ENCODE results near the gene TF.

Gene TF

DNA sequence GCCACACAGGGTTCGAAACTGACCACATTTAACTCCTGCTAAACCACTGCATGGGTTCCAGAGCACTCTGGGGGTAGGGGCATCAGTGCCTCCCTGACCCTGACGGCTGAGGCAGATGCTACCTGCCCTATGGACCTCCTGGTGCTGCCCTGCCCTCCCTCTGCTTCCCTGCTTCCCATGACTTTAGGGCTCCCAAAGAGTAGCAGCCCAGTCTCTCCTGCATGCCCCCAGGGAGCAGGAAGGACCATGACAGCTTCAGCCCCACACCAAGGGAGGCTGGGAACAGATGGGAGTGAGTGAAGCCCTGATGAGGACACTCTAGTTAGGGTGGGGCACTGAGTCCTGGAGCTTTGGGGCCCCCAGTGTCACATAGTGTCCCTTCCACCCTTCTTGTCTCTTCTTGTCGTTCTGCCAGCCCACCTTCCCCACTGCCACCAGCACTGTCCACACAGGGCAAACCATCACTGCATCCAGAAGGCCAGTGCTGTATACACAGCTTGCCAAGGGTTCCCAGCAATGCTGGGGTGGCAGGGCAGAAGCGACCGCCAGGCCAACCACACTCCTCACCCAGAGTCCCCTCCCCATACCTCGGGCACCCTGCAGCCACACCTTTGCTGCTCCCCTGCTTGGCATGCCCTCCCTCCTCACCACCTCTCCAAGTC is 90.4 kb downstream of the TF start:
- TF ChIP-seq ZNF274 (IDR thresholded peaks at IDR 0.05; ENCODE audit: low read depth, low read length), result no peak
- H3K4me3 ChIP-seq (ENCODE audit: low read length), result no peak overlapping the region

DNA sequence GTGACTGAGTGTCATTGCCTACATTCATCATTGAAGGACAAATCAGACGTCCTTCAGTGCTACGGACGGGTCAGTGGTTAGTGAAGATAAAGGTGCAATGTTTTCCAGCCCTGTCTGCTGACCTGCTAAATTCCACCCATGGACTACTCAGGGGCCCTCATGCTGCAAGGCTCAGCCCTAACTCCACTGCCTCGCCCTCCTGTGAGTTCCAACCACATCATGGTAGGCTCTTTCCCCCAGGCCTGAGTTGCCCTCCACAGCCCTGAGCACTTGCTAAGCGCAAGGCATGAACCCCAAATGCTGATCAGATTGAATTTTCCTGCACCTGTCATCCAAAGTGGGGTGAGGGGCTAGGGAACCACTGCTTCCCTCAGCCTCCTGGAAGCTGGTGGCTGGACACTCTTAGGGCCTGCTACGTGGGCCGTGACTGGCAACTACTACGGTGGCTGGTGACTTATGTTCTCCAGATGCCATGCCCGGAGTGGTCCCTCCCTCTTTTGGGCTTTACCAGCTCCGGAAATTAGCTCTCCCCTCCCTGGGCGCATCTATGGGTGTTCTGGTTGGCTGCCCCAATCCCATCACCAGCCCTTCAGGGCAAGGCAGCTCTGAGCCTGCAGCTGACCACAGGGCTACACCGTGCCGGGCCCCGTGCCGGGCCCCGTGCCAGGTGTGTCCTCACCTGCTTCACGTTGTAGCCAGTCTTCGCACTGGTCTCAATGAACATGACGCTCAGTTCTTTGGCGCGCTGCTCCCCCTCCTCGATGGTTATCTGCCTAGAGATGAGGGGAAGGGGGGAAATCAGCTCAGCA is 91.5 kb downstream of the TF start:
- TF ChIP-seq ZNF274 (IDR thresholded peaks at IDR 0.05; ENCODE audit: low read depth, low read length), result no peak
- no peak overlapping the region for H3K4me3 ChIP-seq (ENCODE audit: low read length)

DNA sequence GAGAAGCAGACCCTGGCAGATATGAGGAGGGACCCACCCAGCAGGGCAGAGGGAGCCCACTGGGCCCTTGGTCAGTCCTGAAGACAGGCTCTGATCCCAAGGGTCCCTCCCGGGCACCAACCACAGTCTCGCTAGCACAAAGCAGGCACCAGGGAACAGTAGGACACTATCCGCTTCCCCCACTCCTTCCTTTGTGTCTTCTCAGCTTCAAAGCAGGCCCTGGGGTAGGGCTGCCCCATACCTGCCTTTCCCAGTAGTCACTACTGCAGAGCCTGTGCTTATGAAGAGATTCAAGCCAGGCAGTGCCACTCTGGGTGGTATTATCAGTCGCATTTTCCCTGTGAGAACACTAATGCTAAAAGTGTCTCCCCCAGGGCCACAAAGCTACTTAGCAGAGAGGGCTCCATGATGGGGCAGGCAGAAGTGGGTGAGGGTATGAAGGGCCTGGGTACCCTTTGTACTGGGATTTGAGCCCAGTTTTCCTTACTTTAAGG is 92.2 kb downstream of the TF start:
- H3K4me3 ChIP-seq (ENCODE audit: low read length), result no peak overlapping the region
- TF ChIP-seq ZNF274 (IDR thresholded peaks at IDR 0.05; ENCODE audit: low read depth, low read length), result no peak

DNA sequence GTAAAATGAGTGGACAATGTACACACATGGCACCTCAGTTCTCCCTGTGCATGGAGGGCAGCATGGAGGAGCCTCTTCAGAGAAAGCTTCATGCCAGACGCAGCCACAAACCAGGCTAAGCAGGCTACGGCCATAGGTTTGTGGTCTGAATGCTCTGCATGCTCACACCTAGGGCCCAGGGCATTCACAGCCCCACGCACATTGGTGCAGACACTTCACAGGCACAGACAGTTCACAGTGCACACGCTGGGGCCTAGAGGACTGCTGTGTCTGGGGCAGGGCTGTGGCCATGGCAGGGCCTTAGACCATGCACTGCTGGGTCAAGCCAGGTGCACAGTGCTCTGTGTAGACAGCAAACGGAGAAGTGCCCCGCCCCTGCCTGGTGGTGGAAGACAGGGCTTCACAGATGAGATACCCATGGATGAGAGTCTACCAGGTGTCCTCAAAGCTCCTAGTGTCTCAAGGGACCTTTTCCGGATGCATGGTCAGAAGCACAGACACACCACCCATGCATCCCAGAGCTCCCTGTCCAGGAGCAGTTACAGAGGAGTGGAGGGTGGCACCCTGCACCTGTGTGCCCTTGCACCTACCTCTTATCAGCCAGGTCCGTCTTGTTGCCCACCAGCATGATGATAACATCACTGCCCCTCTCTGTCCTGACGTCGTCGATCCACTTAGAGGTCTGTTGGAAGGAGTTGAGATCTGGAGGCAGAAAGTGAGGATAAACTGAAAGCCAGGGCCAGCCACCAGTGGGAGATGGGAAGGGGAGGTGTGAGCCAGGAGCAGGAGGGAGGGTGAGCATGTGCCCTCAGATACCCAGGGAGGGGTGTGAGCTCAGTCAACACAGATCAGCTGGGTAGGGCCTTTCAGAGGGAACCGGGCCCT is 93.0 kb downstream of the TF start:
- TF ChIP-seq ZNF274 (IDR thresholded peaks at IDR 0.05; ENCODE audit: low read depth, low read length), result no peak
- no peak overlapping the region for H3K4me3 ChIP-seq (ENCODE audit: low read length)

DNA sequence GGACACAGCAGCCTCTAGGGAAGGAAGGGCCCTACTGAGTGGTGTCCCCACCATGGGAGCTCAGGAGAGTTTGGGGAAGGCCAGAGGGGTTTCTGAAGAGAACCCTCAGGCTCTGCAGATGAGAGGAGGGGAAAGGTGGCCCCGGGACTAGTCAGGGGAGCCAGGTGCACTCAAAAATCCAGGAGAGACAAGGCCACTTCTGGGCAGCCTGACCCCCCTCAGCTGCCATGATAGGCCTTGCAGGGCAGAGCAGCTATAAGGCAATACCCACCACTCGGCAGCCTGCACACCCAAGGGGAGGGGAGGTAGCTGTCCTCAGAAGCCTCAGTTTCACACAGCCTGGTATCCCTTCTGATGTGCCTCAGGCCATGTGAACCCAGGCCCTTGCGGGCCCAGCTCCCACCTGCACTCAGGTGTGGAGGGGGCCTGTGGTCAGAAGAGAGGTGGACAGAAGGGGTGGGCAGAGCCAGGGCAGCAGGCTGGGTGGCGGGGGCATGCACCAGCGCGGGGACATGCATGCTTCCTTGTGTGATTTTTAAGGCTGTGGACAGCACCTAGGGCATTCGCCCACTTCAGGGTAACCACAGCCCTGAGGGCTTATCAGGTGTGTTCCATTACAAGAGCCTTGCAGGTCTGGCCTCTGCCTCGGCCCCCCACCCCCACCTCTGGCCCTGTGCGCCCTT is 94.0 kb downstream of the TF start:
- no peak for TF ChIP-seq ZNF274 (IDR thresholded peaks at IDR 0.05; ENCODE audit: low read depth, low read length)

DNA sequence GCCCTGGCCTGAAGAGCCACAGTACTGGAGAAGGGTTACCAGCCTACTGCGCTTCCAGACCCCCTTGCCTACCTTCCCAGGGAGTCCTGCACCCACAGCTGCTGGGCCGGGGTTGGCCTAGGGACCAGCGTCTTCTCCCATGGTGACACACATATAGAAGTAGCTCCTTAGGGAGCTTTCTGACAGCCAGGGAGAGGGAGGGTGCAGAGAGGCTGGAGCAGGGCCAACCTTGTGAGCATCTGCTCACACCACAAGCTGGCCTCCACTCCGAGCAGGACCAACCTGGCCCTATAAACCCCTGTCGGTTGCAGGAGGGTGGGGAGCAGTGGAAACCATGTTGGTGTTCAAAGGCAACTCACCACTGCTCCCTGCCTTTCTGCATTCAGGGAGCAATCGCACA is 94.6 kb downstream of the TF start:
- H3K4me3 ChIP-seq (ENCODE audit: low read length), result no peak overlapping the region
- TF ChIP-seq ZNF274 (IDR thresholded peaks at IDR 0.05; ENCODE audit: low read depth, low read length), result no peak

More for the DNA sequence above, 94.0 kb downstream of the TF start:
- no peak overlapping the region for H3K4me3 ChIP-seq (ENCODE audit: low read length)

DNA sequence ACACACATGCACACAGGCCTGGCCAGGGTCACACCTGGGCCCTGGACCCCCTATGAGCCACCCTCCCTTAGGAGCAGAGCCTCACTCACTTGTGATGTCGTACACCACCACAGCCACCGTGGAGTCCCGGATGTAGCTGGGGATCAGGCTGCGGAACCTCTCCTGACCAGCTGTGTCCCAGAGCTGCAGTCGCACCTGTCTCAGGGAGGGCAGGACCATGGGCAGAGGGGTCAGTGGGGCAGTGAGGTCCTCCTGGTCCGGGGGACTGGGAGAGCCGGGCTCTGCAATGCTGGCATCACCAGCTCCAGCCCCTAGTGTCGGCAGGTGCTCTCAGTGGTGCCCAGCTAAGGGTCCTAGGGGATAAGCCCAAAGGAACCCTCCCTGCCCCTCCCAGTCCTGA is 95.0 kb downstream of the TF start:
- no peak for TF ChIP-seq ZNF274 (IDR thresholded peaks at IDR 0.05; ENCODE audit: low read depth, low read length)
- H3K4me3 ChIP-seq (ENCODE audit: low read length), result no peak overlapping the region

DNA sequence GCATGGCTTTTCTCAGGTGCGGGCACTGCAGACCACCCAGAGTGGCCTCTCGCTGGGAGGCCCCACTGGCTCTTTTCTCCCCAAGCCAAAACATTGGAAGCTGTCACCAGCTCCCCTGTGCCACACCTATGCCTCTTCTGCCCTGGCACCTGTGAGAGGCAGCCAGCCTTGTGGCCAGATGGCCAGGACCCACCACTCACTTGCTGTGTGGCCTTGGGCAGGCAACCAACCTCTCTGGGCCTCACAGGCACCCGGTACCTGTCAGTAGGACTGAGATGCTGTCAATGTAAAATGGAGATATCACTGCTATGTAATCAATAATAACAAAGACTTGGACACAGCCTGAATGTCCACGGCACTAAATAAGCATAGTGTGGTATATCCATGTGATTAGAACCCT is 96.0 kb downstream of the TF start:
- TF ChIP-seq ZNF274 (IDR thresholded peaks at IDR 0.05; ENCODE audit: low read depth, low read length), result no peak
- no peak overlapping the region for H3K4me3 ChIP-seq (ENCODE audit: low read length)

DNA sequence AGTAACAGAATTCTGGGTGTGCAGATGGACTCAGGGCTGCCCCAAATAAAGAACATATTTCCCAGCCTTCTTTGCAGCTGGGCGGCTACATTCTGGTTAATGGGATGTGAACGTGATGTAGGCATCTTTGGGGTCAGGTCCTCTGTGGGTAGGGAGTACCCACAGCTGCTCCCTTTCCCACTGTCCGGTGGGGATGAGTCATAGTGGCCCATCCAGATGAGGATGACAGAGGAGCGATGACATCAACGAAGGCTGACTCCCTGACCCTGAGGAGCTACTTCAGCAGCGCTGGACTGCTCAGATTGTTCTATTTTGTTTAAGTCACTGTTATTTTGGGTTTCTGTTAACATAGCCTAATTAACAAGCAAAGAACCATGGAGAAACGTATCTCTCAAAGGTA is 97.4 kb downstream of the TF start:
- TF ChIP-seq ZNF274 (IDR thresholded peaks at IDR 0.05; ENCODE audit: low read depth, low read length), result no peak
- H3K4me3 ChIP-seq (ENCODE audit: low read length), result no peak overlapping the region

DNA sequence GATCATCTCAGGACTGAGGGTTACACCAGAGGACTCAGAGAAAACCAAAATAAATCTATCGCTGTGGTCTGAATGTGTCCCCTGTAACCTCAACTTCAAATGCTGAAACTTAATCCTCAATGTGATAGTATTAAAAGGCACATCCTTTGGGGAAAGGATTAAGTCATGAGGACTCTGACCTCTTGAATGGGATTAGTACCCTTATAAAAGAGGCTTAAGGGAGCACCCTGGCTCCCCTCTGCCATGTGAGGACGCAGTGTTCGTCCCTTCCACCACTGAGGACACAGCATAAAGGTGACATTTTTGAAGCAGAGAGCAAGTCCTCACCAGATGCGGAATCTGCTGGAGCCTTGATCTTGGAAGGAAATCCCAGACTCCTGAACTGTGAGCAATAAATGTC is 98.9 kb downstream of the TF start:
- H3K4me3 ChIP-seq (ENCODE audit: low read length), result no peak overlapping the region
- no peak for TF ChIP-seq ZNF274 (IDR thresholded peaks at IDR 0.05; ENCODE audit: low read depth, low read length)

Measured in GM08714 (cell line).